Measurements from ENCODE around the gene CCSER2. TPM values are rescaled to one million over a fixed set of nuclear protein-coding genes. Genes with fewer than 3 reads are reported as not detected.
A peak's percentile ranks its signal among the peaks of the same experiment; 100 is the strongest.
"Not testable (repeated sequence)": the region's sequence is repeated elsewhere in the genome, so short reads cannot be mapped to it uniquely, and the experiment has no call there.

CCSER2 gene
- total RNA-seq, 5 donors from 2014 or later (not counting 1 experiment from before 2014, with no cell fraction given) = 109 to 137 (median 115) TPM

DNA sequence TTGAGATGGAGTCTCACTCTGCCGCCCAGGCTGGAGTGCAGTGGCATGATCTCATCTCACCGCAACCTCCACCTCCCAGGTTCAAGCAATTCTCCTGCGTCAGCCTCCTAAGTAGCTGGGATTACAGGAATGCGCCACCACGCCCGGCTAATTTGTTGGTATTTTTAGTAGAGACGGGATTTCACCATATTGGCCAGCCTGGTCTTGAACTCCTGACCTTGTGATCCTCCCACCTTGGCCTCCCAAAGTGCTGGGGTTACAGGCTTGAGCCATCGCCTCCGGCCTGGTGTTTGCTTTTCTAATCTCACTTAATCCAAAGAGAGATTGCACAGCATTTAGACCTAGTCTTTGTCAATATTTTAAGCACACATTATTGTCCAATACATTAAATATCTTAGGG lies 1.4 kb upstream of the CCSER2 start:
- 95% methylated on average over 3 of the region's 9 CpGs for WGBS (ENCODE audit: insufficient coverage)

GRCh38 chr10:84329196-84329611 lies 815 bp downstream of the CCSER2 start:
- ChIA-PET POLR2A (interaction anchor here in 1 of 2 donors (0.6 to 0.9 kb wide), 3 partner anchors 9 to 147 kb away, joined by 3 to 6 read pairs (median 3); no protein-coding TSS in a partner anchor), CTCF (interaction anchor here (0.6 to 2.5 kb wide), 6 partner anchors 10 to 48 kb away, joined by 3 to 7 read pairs (median 3); no protein-coding TSS in a partner anchor)
- WGBS (ENCODE audit: insufficient coverage) = 0% methylated on average over 1 of the region's 6 CpGs
- peaks cover 26 to 45% (median 41%) of the 10 kb centered on the region in 3 donors for H3K4me1 Mint-ChIP-seq
- H3K9me3 Mint-ChIP-seq = no peaks in the 10 kb centered on the region
- Histone ChIP-seq H3K9me3 (no peaks in the 10 kb centered on the region), H3K4me1 (ENCODE audit: control insufficient read depth in 1 of 2, extremely low read depth in 1 of 2, insufficient read depth in 2 of 2, low read length in 2 of 2) (peaks cover 30 to 36% of the 10 kb centered on the region in 2 experiments), H3K27me3 (replicated peaks in 1 of 2; ENCODE audit: control insufficient read depth in 2 of 2, extremely low read depth in 1 of 2, insufficient read depth in 2 of 2, low read length in 1 of 2) (no peaks in the 10 kb centered on the region), H3K4me3 (ENCODE audit: control insufficient read depth in 1 of 2, extremely low read depth in 1 of 2, low read length in 1 of 2) (peak overlapping the region; percentile 76 to 90), H3K36me3 (ENCODE audit: control insufficient read depth in 2 of 2, extremely low read depth in 1 of 2, insufficient read depth in 1 of 2, low read length in 1 of 2) (no peaks in the 10 kb centered on the region), H3K27ac (ENCODE audit: low read length) (peak overlapping the region; percentile 92)
- peak in 1 of 4 experiments; percentile 2 for ATAC-seq (replicated peaks in 1 of 4)
- peak in 13 of 35 experiments; percentile 8 to 57 (median 31) for DNase-seq
- peak overlapping the region; percentile 93 to 98 (median 94) for H3K4me3 Mint-ChIP-seq
- H3K36me3 Mint-ChIP-seq = peaks cover 5% of the 10 kb centered on the region
- no peaks in the 10 kb centered on the region for H3K27me3 Mint-ChIP-seq
- H3K27ac Mint-ChIP-seq = peak overlapping the region; percentile 97 to 98

More for the DNA sequence above, 1.4 kb upstream of the CCSER2 start:
- H3K27me3 Mint-ChIP-seq; DNase-seq; POLR2A ChIA-PET; ATAC-seq (replicated peaks in 1 of 4); H3K36me3 Mint-ChIP-seq; H3K27me3 ChIP-seq (replicated peaks in 1 of 2; ENCODE audit: control insufficient read depth in 2 of 2, extremely low read depth in 1 of 2, insufficient read depth in 2 of 2, low read length in 1 of 2); H3K4me3 ChIP-seq (ENCODE audit: control insufficient read depth in 1 of 2, extremely low read depth in 1 of 2, low read length in 1 of 2); H3K27ac Mint-ChIP-seq; H3K9me3 Mint-ChIP-seq; H3K36me3 ChIP-seq (ENCODE audit: control insufficient read depth in 2 of 2, extremely low read depth in 1 of 2, insufficient read depth in 1 of 2, low read length in 1 of 2); H3K27ac ChIP-seq (ENCODE audit: low read length); H3K9me3 ChIP-seq: not testable (repeated sequence)
- peaks cover 18 to 22% of the 10 kb centered on the region in 2 experiments for H3K4me1 ChIP-seq (ENCODE audit: control insufficient read depth in 1 of 2, extremely low read depth in 1 of 2, insufficient read depth in 2 of 2, low read length in 2 of 2)
- Mint-ChIP-seq H3K4me3 (peak overlapping the region in 1 of 3 donors; percentile 82), H3K4me1 (peaks cover 26 to 31% (median 30%) of the 10 kb centered on the region in 3 donors)
- CTCF ChIA-PET = interaction anchor here in 1 of 2 donors (0.7 kb wide), 1 partner anchor 19 kb away, joined by 4 read pairs; no protein-coding TSS in a partner anchor

DNA sequence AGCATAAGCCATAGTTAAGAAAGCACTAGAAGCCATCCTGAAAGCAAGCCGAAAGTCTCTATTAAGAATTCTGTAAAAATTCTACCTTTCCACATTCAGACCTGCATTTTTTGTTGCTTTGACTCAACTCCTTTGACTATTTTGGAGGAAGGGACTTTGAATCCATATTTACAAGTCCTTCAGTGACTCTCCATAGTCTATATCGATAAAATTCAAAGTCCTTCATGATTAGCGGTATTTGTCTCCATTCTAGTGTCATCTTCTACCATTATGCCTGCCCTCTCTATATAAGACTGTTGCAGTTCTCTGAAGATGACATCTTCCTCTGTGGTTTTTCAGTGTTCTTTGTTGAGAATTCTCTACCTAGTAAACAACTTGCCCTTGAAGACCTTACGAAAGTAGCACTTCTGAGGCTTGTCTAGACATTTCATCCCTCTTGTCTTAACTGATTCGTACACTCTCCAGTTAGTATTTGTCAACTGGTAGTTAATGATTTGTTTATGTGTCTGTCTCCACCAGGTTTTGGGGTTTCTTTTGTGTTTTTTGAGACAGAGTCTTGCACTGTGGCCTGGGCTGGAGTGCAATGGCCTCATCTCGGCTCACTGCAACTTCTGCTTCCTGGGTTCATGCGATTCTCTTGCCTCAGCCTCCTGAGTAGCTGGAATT lies 1.7 kb downstream of the CCSER2 start:
- Mint-ChIP-seq H3K4me3 (peak overlapping the region; percentile 93 to 98 (median 94)), H3K27me3 (no peaks in the 10 kb centered on the region), H3K9me3 (no peaks in the 10 kb centered on the region), H3K36me3 (peaks cover 5% of the 10 kb centered on the region), H3K4me1 (peaks cover 26 to 54% (median 41%) of the 10 kb centered on the region in 3 donors), H3K27ac (peak overlapping the region; percentile 97 to 98)
- ATAC-seq (replicated peaks in 1 of 4) = peak; percentile 29 to 41 (median 36)
- H3K4me1 ChIP-seq (ENCODE audit: control insufficient read depth in 1 of 2, extremely low read depth in 1 of 2, insufficient read depth in 2 of 2, low read length in 2 of 2) = peaks cover 35 to 42% of the 10 kb centered on the region in 2 experiments
- POLR2A ChIA-PET = interaction anchor here in 1 of 2 donors (0.6 kb wide), 1 partner anchor 146 kb away, joined by 6 read pairs; no protein-coding TSS in a partner anchor
- H3K4me3 ChIP-seq (ENCODE audit: control insufficient read depth in 1 of 2, extremely low read depth in 1 of 2, low read length in 1 of 2) = peak overlapping the region; percentile 26 to 76
- H3K9me3 ChIP-seq = no peaks in the 10 kb centered on the region
- no peaks in the 10 kb centered on the region for H3K27me3 ChIP-seq (replicated peaks in 1 of 2; ENCODE audit: control insufficient read depth in 2 of 2, extremely low read depth in 1 of 2, insufficient read depth in 2 of 2, low read length in 1 of 2)
- WGBS (ENCODE audit: insufficient coverage) = 8% methylated on average over 2 of the region's 7 CpGs
- CTCF ChIA-PET = interaction anchor here (1.0 to 2.5 kb wide), 4 partner anchors 22 to 47 kb away, joined by 3 to 7 read pairs (median 3); no protein-coding TSS in a partner anchor
- no peaks in the 10 kb centered on the region for H3K36me3 ChIP-seq (ENCODE audit: control insufficient read depth in 2 of 2, extremely low read depth in 1 of 2, insufficient read depth in 1 of 2, low read length in 1 of 2)
- peak overlapping the region; percentile 92 for H3K27ac ChIP-seq (ENCODE audit: low read length)
- DNase-seq = peak in 26 of 35 experiments; percentile 6 to 81 (median 38)

GRCh38 chr10:84331091-84331490 lies 2.7 kb downstream of the CCSER2 start:
- Mint-ChIP-seq H3K4me1 (peaks cover 26 to 56% (median 41%) of the 10 kb centered on the region in 3 donors), H3K4me3 (peak overlapping the region; percentile 93 to 98 (median 94)), H3K9me3 (no peaks in the 10 kb centered on the region), H3K27me3 (no peaks in the 10 kb centered on the region), H3K27ac (peak overlapping the region; percentile 97 to 98), H3K36me3 (peaks cover 5% of the 10 kb centered on the region)
- no peaks in the 10 kb centered on the region for H3K9me3 ChIP-seq
- H3K4me3 ChIP-seq (ENCODE audit: control insufficient read depth in 1 of 2, extremely low read depth in 1 of 2, low read length in 1 of 2) = no peak overlapping the region
- DNase-seq (no peak), ATAC-seq (replicated peaks in 1 of 4) (no peak)
- no peaks in the 10 kb centered on the region for H3K36me3 ChIP-seq (ENCODE audit: control insufficient read depth in 2 of 2, extremely low read depth in 1 of 2, insufficient read depth in 1 of 2, low read length in 1 of 2)
- H3K27ac ChIP-seq (ENCODE audit: low read length) = peak overlapping the region; percentile 92
- H3K4me1 ChIP-seq (ENCODE audit: control insufficient read depth in 1 of 2, extremely low read depth in 1 of 2, insufficient read depth in 2 of 2, low read length in 2 of 2) = peaks cover 35 to 47% of the 10 kb centered on the region in 2 experiments
- CTCF ChIA-PET = no interaction called here
- POLR2A ChIA-PET = interaction anchor here in 1 of 2 donors (0.6 kb wide), 1 partner anchor 98 kb away, joined by 3 read pairs; no protein-coding TSS in a partner anchor
- no CpG with 5 or more reads among the region's 2 CpGs for WGBS (ENCODE audit: insufficient coverage)
- no peaks in the 10 kb centered on the region for H3K27me3 ChIP-seq (replicated peaks in 1 of 2; ENCODE audit: control insufficient read depth in 2 of 2, extremely low read depth in 1 of 2, insufficient read depth in 2 of 2, low read length in 1 of 2)

DNA sequence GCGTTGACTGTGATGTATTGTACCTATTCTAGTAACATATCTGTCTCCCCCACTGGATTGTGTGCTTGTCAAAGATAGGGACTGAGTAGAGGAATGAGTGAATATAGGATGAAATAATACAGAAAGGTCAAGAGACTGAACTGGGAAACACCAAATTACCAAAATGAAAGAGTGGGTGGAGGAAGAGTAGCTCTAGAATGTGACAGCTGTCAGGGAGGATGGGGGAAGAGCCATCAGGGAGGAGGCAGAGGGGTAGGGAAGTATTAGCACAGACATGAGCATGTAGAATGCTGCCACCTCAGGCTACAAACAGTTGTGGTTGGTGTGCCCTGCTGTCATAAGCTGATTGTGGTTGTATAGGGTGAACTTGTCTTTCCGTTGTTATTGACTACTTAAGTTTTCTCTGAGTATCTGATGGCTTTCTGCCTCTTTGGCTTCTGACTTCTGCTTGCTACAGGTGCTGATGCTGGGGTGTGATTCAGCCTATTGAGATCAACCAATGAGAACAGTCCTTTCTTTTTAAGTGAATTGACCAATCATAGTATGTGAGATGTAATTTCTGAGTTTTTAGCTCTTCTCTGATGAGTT lies 5.6 kb downstream of the CCSER2 start:
- H3K9me3 Mint-ChIP-seq = no peaks in the 10 kb centered on the region
- H3K36me3 ChIP-seq (ENCODE audit: control insufficient read depth in 2 of 2, extremely low read depth in 1 of 2, insufficient read depth in 1 of 2, low read length in 1 of 2) = no peaks in the 10 kb centered on the region
- peak in 34 of 35 experiments; percentile 52 to 92 (median 76) for DNase-seq
- peak overlapping the region; percentile 90 for H3K27ac ChIP-seq (ENCODE audit: low read length)
- H3K4me1 Mint-ChIP-seq = peaks cover 22 to 59% (median 48%) of the 10 kb centered on the region in 3 donors
- WGBS (ENCODE audit: insufficient coverage) = 0% methylated on average over 1 of the region's 2 CpGs
- peak overlapping the region in 1 of 2 donors; percentile 1 for H3K4me3 ChIP-seq (ENCODE audit: control insufficient read depth in 1 of 2, extremely low read depth in 1 of 2, low read length in 1 of 2)
- peak overlapping the region; percentile 4 to 52 (median 31) for H3K4me3 Mint-ChIP-seq
- H3K4me1 ChIP-seq (ENCODE audit: control insufficient read depth in 1 of 2, extremely low read depth in 1 of 2, insufficient read depth in 2 of 2, low read length in 2 of 2) = peaks cover 38 to 46% of the 10 kb centered on the region in 2 experiments
- CTCF ChIA-PET = interaction anchor here (0.7 to 4.8 kb wide), 18 partner anchors 8 to 203 kb away, joined by 3 to 20 read pairs (median 4); partner anchors contain the start of gene GHITM (in 1 of the 2)
- peak overlapping the region; percentile 85 to 87 for H3K27ac Mint-ChIP-seq
- ATAC-seq (replicated peaks in 1 of 4) = peak; percentile 81 to 85 (median 84)
- H3K27me3 Mint-ChIP-seq = no peaks in the 10 kb centered on the region
- H3K36me3 Mint-ChIP-seq = peaks cover 5% of the 10 kb centered on the region
- H3K9me3 ChIP-seq = no peaks in the 10 kb centered on the region
- no peaks in the 10 kb centered on the region for H3K27me3 ChIP-seq (replicated peaks in 1 of 2; ENCODE audit: control insufficient read depth in 2 of 2, extremely low read depth in 1 of 2, insufficient read depth in 2 of 2, low read length in 1 of 2)
- POLR2A ChIA-PET = interaction anchor here (0.5 to 1.6 kb wide), 14 partner anchors 8 to 203 kb away, joined by 3 to 14 read pairs (median 4); partner anchors contain the start of gene GHITM (in 1 of the 2)

DNA sequence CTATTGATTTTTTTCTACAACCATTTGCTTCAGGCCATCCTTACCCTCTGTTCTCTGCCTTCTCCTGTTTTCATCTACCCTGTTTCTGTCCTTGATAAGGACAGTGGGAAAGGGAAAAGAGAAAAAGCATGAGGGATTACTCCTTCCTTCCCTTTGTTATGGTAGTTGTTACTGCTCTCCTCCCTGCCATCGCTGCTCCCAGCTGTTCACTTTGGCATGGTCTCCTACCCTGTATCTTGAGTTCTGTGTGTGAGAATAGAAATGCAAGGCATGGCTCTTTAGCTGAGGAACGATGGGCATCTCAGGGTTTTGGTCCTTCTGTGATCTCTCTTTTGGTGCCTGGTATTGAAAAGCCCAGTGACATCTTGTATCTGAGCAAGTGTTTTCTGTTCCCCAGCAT lies 6.4 kb downstream of the CCSER2 start:
- peaks cover 20 to 56% (median 43%) of the 10 kb centered on the region in 3 donors for H3K4me1 Mint-ChIP-seq
- Histone ChIP-seq H3K4me1 (ENCODE audit: control insufficient read depth in 1 of 2, extremely low read depth in 1 of 2, insufficient read depth in 2 of 2, low read length in 2 of 2) (peaks cover 32 to 43% of the 10 kb centered on the region in 2 experiments), H3K9me3 (no peaks in the 10 kb centered on the region), H3K27ac (ENCODE audit: low read length) (peak overlapping the region; percentile 90), H3K4me3 (ENCODE audit: control insufficient read depth in 1 of 2, extremely low read depth in 1 of 2, low read length in 1 of 2) (no peak overlapping the region), H3K27me3 (replicated peaks in 1 of 2; ENCODE audit: control insufficient read depth in 2 of 2, extremely low read depth in 1 of 2, insufficient read depth in 2 of 2, low read length in 1 of 2) (no peaks in the 10 kb centered on the region), H3K36me3 (ENCODE audit: control insufficient read depth in 2 of 2, extremely low read depth in 1 of 2, insufficient read depth in 1 of 2, low read length in 1 of 2) (no peaks in the 10 kb centered on the region)
- 83% methylated on average over 1 of the region's 2 CpGs for WGBS (ENCODE audit: insufficient coverage)
- peak overlapping the region in 1 of 3 donors; percentile 31 for H3K4me3 Mint-ChIP-seq
- ChIA-PET CTCF (interaction anchor here (0.7 to 4.8 kb wide), 17 partner anchors 9 to 202 kb away, joined by 3 to 20 read pairs (median 4); no protein-coding TSS in a partner anchor), POLR2A (interaction anchor here (0.6 to 1.6 kb wide), 9 partner anchors 16 to 203 kb away, joined by 3 to 14 read pairs (median 4); partner anchors contain the start of gene GHITM (in 1 of the 2))
- H3K9me3 Mint-ChIP-seq = no peaks in the 10 kb centered on the region
- DNase-seq (no peak), ATAC-seq (replicated peaks in 1 of 4) (no peak)
- no peaks in the 10 kb centered on the region for H3K27me3 Mint-ChIP-seq
- peaks cover 5% of the 10 kb centered on the region for H3K36me3 Mint-ChIP-seq
- peak overlapping the region; percentile 85 to 87 for H3K27ac Mint-ChIP-seq

All from T-cell (primary cell).